ENCODE results near the gene CRTC3. TPM values are rescaled to one million over a fixed set of nuclear protein-coding genes. Genes with fewer than 3 reads are reported as not detected.

Gene CRTC3
- total and polyA plus RNA-seq, 2 of the 4 experiments (the other 2 are of a cell fraction): 4.7 to 14.8 TPM

- Histone ChIP-seq H4K8ac (ENCODE audit: low read depth in 2 of 2, low read length in 2 of 2) (no peak overlapping the region), H3K9me3 (ENCODE audit: control insufficient read depth, insufficient read depth, low read length) (no peaks in the 10 kb centered on the region), H3K9me1 (ENCODE audit: insufficient read depth, low read length) (no peaks in the 10 kb centered on the region), H2BK20ac (ENCODE audit: low read depth, low read length) (no peak overlapping the region), H3K9ac (ENCODE audit: low read depth, low read length) (no peak overlapping the region), H2BK5ac (ENCODE audit: low read depth, low read length, poor library complexity, severe bottlenecking) (no peak overlapping the region), H2AK9ac (replicated peaks; ENCODE audit: low read depth, low read length, poor library complexity) (no peak overlapping the region), H4K91ac (ENCODE audit: insufficient read depth, low read depth, low read length) (no peak overlapping the region), H3K36me3 (ENCODE audit: control insufficient read depth, insufficient read depth, low read length) (peaks cover 47% of the 10 kb centered on the region), H3K56ac (ENCODE audit: extremely low read depth, insufficient read depth, low read length) (no peak overlapping the region), H2AK5ac (ENCODE audit: low read depth, low read length) (no peak overlapping the region), H3K23ac (ENCODE audit: low read depth, low read length) (no peak overlapping the region), H3K4me1 (ENCODE audit: control insufficient read depth, insufficient read depth, low read length) (no peaks in the 10 kb centered on the region), H3K4me2 (ENCODE audit: low read depth, low read length) (no peak overlapping the region), H2BK15ac (ENCODE audit: low read depth, low read length) (no peak overlapping the region; the same call in 2 of the 3 replicates), H3K4me3 (ENCODE audit: insufficient read depth, low read depth, low read length) (no peak overlapping the region), H3K27ac (ENCODE audit: insufficient read depth, low read length) (no peak overlapping the region), H2BK120ac (ENCODE audit: low read depth, low read length) (no peak overlapping the region), H3K27me3 (ENCODE audit: control insufficient read depth, insufficient read depth, low read length) (no peaks in the 10 kb centered on the region), H4K5ac (ENCODE audit: low read depth, low read length) (no peak overlapping the region), H3K14ac (replicated peaks; ENCODE audit: low read depth, low read length) (no peak overlapping the region), H3K4ac (ENCODE audit: low read depth, low read length) (no peak overlapping the region; the same call in 1 of the 2 replicates), H4K20me1 (ENCODE audit: insufficient read depth, low read length) (no peaks in the 10 kb centered on the region), H3K79me1 (ENCODE audit: low read depth in 1 of 2, low read length in 2 of 2) (peaks cover 4 to 8% of the 10 kb centered on the region in 2 experiments; a peak in 3 of 4 replicates), H3K18ac (ENCODE audit: low read depth, low read length) (no peak overlapping the region), H2AFZ (replicated peaks; ENCODE audit: low read length, poor library complexity) (no peak overlapping the region)
- CTCF ChIA-PET: no interaction called here
- peak; percentile 27; the same call in 1 of the 2 replicates for ATAC-seq (ENCODE audit: low read depth)
- no TSS peak for BruUV-seq (replicated peaks)
- in situ Hi-C loops (cut with MboI; ENCODE audit: low sequenced_read_pairs): loop anchor here (10.0 kb wide), 1 partner anchor 388 kb away; the partner anchor contains the start of gene FES
- intact Hi-C loops (cut with micrococcal nuclease): loop anchor here (5.0 kb wide), 1 partner anchor 196 kb away; no protein-coding TSS in a partner anchor
- WGBS, 2 experiments (ENCODE audit: extremely low coverage in 2 of 2, insufficient read length in 1 of 2): no CpG with 5 or more reads among the region's 3 CpGs
- TF ChIP-seq POLR2A (IDR thresholded peaks at IDR 0.05; ENCODE audit: low read depth, low read length): no peak
- no peak for TF ChIP-seq CEBPB (IDR thresholded peaks at IDR 0.05; ENCODE audit: low read depth, low read length)
- TF ChIP-seq, protein P1, sequence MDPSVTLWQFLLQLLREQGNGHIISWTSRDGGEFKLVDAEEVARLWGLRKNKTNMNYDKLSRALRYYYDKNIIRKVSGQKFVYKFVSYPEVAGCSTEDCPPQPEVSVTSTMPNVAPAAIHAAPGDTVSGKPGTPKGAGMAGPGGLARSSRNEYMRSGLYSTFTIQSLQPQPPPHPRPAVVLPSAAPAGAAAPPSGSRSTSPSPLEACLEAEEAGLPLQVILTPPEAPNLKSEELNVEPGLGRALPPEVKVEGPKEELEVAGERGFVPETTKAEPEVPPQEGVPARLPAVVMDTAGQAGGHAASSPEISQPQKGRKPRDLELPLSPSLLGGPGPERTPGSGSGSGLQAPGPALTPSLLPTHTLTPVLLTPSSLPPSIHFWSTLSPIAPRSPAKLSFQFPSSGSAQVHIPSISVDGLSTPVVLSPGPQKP (IDR thresholded peaks at IDR 0.05; ENCODE audit: borderline replicate concordance, low read depth, low read length): no peak
- TF ChIP-seq, protein P2, sequence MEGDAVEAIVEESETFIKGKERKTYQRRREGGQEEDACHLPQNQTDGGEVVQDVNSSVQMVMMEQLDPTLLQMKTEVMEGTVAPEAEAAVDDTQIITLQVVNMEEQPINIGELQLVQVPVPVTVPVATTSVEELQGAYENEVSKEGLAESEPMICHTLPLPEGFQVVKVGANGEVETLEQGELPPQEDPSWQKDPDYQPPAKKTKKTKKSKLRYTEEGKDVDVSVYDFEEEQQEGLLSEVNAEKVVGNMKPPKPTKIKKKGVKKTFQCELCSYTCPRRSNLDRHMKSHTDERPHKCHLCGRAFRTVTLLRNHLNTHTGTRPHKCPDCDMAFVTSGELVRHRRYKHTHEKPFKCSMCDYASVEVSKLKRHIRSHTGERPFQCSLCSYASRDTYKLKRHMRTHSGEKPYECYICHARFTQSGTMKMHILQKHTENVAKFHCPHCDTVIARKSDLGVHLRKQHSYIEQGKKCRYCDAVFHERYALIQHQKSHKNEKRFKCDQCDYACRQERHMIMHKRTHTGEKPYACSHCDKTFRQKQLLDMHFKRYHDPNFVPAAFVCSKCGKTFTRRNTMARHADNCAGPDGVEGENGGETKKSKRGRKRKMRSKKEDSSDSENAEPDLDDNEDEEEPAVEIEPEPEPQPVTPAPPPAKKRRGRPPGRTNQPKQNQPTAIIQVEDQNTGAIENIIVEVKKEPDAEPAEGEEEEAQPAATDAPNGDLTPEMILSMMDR (conservative IDR thresholded peaks at IDR 0.05; ENCODE audit: low read depth, low read length): no peak
- no peak for TF ChIP-seq FOS (IDR thresholded peaks at IDR 0.05; ENCODE audit: low read depth, low read length)
- TF ChIP-seq RCOR1 (IDR thresholded peaks at IDR 0.05; ENCODE audit: insufficient replicate concordance, low read length): no peak
- TF ChIP-seq BHLHE40 (IDR thresholded peaks at IDR 0.05; ENCODE audit: low read depth, low read length): no peak
- TF ChIP-seq USF2 (IDR thresholded peaks at IDR 0.05; ENCODE audit: low read depth, low read length): no peak
- no peak for TF ChIP-seq MAFK (IDR thresholded peaks at IDR 0.05; ENCODE audit: low read depth, low read length)
- no peak for TF ChIP-seq MAZ (IDR thresholded peaks at IDR 0.05; ENCODE audit: borderline replicate concordance, low read depth, low read length)
- TF ChIP-seq MXI1 (IDR thresholded peaks at IDR 0.05; ENCODE audit: borderline replicate concordance, low read depth, low read length): no peak
- no peak for TF ChIP-seq CHD1 (IDR thresholded peaks at IDR 0.05; ENCODE audit: low read depth, low read length)
- no peak for TF ChIP-seq NFE2L2 (IDR thresholded peaks at IDR 0.05; ENCODE audit: low read depth, low read length)
- no peak for TF ChIP-seq RFX5 (IDR thresholded peaks at IDR 0.05; ENCODE audit: low read depth, low read length)
- TF ChIP-seq RAD21 (IDR thresholded peaks at IDR 0.05; ENCODE audit: low read length): no peak
- no peak for TF ChIP-seq SMC3 (IDR thresholded peaks at IDR 0.05; ENCODE audit: low read depth, low read length)
- POLR2A ChIA-PET (ENCODE audit: unreplicated experiment): no interaction called here
- dilution Hi-C loops (cut with HindIII; ENCODE audit: low sequenced_read_pairs, unreplicated experiment): no loop called here
- DNase-seq: peak; percentile 8
These were observed 32.9 kb upstream of the CRTC3 start for GRCh38 chr15:90496791-90497190.
